GM12892 (cell line): ENCODE data around the gene TAC4. TPM values are rescaled to one million over a fixed set of nuclear protein-coding genes. Genes with fewer than 3 reads are reported as not detected.

Experiments used
- DNase-seq: peaks from one replicate; pipeline ENCODE4 v3.0.0; 2011; ENCODE audit not compliant: insufficient read length
- FAIRE-seq: peaks from 2 replicates; lab custom pipeline; 2011; peaks lifted over from hg19 to GRCh38; lab: Jason Lieb, UNC
- POLR2A ChIP-seq: IDR thresholded peaks from 2 replicates; pipeline ENCODE4 v1.6.1; 2011; ENCODE audit warnings: low read depth, low read length, control low read depth
- POLR2AphosphoS5 ChIP-seq: IDR thresholded peaks from 2 replicates; pipeline ENCODE4 v1.6.1; 2011; ENCODE audit warnings: low read depth, low read length, control low read depth
- TAF1 ChIP-seq: IDR thresholded peaks from 2 replicates; pipeline ENCODE4 v1.6.1; 2011; ENCODE audit warnings: low read depth, mild to moderate bottlenecking, control low read depth, low read length, borderline replicate concordance
- polyA plus RNA-seq: library from polyadenylated mRNA; unstranded; fragments of >200 nt; gene quantifications from one replicate; pipeline ENCODE4 v1.2.1, GENCODE V29; 2012; ENCODE audit warnings: missing spikeins, inconsistent platforms; ENCODE audit not compliant: missing spikeins

The TAC4 gene, protein sequence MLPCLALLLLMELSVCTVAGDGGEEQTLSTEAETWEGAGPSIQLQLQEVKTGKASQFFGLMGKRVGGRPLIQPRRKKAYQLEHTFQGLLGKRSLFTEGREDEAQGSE
- polyA plus RNA-seq: 0.81 TPM

DNA sequence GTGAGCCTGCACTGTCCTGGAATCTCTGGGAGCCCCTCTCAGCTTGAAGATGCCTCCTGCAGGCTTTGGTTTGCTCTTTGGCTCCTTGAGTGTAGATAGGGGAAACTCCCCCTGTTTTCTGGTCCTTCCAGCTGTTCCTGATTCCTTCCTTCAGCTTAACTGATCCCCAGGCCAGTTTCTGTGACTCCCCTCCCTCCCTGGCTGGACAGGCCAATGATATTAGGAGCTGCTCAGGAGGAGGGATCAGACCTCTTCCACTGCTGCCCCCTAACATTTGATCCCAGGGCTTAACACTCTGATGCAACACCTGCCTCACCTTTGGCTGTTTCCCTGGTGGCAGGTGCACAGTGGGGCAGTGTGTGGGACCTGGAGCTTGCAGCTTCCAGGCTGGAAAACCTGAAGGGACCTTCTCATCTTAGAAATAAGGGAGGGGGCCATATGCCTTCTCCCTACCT is at the start of gene TAC4:
Gene TAC4, minus strand, starts transcription at position 51 of the 455 bp plus-strand sequence. CDS start 52 bp downstream, outside the sequence.
- no peak for TF ChIP-seq POLR2AphosphoS5
- no peak for DNase-seq
- FAIRE-seq: no peak

DNA sequence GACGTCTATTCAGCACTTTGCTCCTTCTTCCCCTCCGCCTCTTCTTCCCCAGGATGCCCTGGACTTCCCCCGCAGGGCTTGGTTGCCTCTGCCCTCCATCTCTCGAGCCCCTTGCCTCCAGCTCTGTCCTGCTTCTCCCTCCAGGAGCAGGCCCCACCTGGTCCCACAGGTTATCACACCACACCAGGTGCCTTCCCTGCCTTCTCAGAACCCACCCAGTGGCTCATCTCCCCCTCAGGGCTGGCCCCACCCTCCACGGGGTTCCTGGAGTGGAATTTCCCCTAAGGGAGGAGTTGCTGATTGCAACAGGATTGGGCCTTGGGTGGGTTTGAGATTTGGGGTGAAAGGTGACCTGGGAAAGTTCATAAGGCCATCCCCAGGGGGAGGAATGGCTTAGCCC is 49.0 kb upstream of the TAC4 start:
- FAIRE-seq (no peak), DNase-seq (no peak)
- TF ChIP-seq TAF1 (no peak), POLR2A (no peak), POLR2AphosphoS5 (no peak)

DNA sequence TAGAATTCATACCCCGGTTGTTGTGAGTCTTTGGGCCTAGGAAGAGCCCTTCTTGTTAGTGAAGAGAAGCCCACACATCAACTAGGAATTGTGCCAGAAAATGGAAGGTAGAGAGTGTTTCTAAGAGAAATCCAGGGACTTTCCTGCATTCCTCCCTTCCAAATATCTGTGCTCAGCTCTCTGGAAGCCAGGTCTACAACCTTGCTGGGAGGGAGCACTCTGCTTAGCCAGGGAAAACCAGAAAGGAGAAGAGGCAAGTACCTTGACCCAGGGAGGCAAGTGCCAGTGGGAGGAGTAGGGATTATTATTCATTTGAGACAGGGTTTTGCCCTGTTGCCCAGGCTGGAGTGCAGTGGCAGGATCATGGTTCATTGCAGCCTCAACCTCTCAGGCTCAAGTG is 48.4 kb upstream of the TAC4 start:
- TF ChIP-seq POLR2A: no peak
- no peak for TF ChIP-seq POLR2AphosphoS5
- TF ChIP-seq TAF1: no peak
- DNase-seq: no peak
- no peak for FAIRE-seq

DNA sequence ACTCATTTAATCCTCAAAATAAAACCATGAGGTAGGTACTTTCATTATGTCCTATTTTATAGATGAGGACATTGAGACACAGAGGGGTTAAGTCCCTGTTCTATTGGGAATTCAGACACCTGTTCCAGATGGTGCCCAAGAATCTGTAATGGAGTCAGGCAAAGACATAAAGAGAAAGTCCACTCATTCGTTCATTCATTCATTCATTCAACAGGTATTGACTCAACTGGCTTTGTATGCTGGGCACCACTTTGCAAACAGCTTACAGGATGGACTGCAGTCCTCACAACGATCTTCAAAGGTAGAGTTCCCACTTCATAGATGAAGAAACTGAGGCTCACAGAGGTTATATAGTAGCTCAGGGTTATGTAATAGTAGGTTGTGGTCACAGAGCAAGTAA is 47.9 kb upstream of the TAC4 start:
- DNase-seq: no peak
- no peak for TF ChIP-seq POLR2A
- TF ChIP-seq POLR2AphosphoS5: no peak
- TF ChIP-seq TAF1: no peak
- FAIRE-seq: no peak

DNA sequence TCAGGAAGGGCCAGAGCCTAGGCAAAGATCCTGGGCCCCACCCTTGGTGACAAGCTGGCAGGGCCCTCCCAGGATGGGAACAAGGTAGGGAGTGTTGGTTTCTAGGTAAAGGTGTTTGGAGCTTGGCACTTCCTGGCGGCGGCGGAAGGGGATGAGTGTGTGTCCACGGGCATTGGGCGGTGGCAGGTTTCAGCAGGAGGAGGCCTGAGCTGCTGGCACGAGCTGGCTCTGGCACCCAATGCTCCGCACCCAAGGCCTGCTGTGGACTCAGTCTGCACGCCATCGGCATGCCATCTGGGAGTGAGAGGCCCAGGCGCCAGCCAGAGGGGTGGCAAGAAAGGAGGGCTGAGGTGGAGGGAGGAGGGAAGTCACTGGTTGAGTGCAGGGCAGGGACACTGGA is 46.9 kb upstream of the TAC4 start:
- DNase-seq (no peak), FAIRE-seq (no peak)
- TF ChIP-seq POLR2AphosphoS5 (no peak), POLR2A (no peak), TAF1 (no peak)

DNA sequence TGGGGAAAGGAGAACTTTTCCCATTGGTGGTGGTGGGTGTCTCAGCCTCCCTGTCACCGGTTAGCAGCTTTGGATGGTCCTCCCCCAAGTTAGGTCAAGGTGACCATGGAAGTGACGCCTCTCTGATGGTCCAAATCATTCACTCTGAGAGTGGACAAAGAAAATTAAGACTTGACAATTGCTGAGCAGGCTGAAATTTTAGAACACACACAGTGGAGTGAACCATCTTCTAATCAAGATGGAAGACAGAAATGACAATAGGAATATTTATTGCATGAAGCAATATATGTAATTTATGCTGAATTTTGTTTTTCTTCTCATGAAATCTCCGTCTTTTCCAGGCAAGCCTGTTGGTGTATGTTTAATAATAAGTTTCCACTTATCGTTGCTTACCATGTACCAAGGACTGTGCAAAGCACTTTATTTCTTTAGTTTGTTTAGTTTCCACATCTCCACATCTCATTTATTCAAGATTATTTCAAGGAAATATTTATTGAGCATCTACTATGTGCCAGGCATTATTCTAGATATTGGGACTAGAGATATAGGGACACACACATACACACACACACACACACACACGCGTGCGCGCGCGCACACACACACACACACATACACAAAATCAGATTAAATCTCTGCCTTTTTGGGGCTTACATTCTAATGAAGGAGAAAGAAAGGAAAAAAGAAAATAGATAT is 44.0 kb upstream of the TAC4 start:
- DNase-seq: no peak
- no peak for TF ChIP-seq POLR2AphosphoS5
- FAIRE-seq: no peak

DNA sequence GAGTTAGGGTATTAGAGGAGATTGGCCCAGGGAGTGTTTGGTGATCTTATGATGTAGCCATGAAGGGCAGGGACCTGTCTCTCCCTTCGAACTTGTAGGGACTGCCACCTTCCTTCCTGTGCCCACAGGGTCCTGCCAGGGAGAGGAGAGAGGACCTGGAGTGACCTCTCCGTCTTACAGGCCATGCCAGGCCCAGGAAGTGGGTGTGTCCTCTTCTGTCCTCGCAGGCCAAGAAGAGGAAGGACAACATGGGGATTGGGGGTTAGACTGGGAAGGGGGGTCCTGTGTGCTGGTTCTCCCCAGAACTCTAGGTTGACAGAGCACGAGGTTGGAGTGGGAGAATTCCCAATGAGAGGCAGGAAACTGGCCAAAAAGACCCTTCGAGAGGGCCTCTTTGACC is 43.4 kb upstream of the TAC4 start:
- DNase-seq: no peak
- no peak for TF ChIP-seq TAF1
- TF ChIP-seq POLR2A: no peak
- TF ChIP-seq POLR2AphosphoS5: no peak
- no peak for FAIRE-seq

DNA sequence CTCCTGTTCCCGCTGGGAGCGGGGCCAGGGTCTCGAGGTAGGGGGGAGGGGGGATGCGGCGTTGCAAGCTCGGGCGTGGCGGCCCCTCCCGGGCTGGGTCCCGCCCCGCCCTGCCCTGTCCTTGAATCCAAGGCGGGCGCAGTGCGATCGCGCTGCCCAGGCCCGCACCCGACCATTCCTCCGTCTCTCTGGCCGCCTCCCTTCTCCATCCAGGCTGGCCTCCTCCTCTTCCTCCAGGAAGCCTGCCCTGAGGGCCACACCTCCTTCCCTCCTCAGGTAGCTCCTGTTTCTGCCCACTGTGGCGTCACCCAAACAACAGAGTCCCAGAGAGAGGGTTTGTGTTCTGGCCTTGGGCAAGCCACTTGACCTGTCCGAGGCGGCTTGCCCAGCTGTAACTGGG is 43.0 kb upstream of the TAC4 start:
- no peak for TF ChIP-seq POLR2AphosphoS5
- no peak for TF ChIP-seq POLR2A
- no peak for TF ChIP-seq TAF1
- DNase-seq (no peak), FAIRE-seq (no peak)

DNA sequence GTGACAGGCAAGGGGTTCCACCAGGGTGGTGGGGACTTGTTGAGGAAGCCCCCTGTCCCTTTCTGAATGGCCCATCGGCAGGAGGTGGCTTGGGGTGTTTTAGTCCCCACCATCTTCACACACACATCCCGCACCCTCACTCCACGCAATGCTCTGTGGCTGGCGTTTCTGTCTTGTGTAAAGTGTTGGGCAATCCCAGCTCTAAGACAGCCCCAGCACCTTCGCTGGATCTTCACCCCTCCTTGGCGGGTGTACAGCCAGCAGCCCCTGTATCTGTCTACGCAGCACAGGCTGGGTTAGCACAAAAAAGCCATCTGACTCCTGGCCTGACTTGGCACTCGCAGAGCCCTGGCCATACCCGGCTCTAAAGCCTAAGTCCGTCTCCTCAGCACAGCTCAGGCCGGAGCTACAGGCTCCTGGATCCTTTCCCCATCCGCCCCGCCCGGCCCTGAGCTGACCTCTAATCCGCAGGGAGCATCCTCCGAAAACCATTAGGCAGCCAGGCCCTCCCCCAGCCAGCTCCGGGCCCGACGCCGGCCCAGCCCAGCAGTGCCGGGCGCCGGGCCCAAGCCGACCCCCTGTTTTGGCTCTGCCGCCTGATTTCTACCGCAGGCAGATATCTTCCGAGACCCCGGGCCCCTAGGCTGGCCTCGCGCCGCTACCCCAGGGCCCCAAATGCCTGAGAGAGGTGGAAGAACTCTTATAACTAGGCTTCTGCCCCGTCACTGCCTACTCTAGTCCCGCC is 42.4 kb upstream of the TAC4 start:
- DNase-seq: no peak
- no peak for FAIRE-seq
- TF ChIP-seq POLR2A: no peak
- no peak for TF ChIP-seq TAF1
- TF ChIP-seq POLR2AphosphoS5: no peak

DNA sequence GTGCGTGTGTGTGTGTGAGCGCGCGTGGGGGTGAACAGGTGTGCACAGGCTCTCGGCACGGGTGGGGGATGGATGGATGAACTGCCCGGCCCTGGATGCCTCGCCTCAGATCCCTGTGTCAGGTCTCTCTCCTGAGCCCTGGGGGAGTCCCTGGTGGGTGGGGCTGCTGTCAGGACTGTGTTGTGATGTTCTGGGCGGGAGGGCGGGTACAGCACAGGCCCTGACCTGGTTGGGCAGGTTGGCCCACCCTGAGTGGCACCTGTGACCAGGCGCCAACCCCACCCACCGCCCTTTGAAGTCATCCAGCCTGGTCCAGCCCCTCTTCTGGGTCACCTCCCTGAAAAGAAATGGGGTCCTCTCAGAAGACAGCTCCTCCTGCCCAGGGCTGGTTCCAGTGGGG is 41.6 kb upstream of the TAC4 start:
- FAIRE-seq (no peak), DNase-seq (no peak)
- no peak for TF ChIP-seq POLR2AphosphoS5
- no peak for TF ChIP-seq TAF1
- TF ChIP-seq POLR2A: no peak

DNA sequence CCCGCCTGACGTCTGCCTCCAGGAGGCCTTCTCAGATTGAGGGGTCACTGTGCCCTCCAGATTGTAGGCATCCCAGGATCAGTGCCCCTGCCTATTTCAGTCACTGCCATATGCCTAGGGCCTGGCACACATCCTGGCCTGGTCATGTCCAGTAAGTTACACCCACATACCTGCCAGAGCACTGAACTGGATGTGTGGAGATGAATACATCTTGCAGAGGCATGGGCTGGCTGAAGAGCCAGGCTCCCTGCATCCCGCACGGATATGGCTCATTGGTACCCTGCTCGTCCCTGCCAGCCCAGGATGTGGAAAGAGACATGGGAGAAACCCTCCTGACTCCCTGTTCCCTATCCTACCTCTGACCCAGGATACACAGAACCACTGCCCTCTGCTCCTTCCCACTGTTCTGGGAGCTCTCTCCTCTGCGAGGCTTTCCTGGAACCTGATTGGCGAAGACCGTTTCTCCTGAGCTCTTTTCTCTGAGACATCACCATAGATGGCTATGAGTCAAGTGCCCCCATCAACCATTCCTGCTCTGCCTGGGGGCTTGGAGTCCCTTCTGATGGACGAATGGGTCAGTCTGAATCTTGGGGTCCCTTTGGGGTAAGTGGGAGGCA is 40.0 kb upstream of the TAC4 start:
- no peak for TF ChIP-seq POLR2AphosphoS5
- TF ChIP-seq POLR2A: no peak
- no peak for TF ChIP-seq TAF1
- DNase-seq: no peak
- no peak for FAIRE-seq

DNA sequence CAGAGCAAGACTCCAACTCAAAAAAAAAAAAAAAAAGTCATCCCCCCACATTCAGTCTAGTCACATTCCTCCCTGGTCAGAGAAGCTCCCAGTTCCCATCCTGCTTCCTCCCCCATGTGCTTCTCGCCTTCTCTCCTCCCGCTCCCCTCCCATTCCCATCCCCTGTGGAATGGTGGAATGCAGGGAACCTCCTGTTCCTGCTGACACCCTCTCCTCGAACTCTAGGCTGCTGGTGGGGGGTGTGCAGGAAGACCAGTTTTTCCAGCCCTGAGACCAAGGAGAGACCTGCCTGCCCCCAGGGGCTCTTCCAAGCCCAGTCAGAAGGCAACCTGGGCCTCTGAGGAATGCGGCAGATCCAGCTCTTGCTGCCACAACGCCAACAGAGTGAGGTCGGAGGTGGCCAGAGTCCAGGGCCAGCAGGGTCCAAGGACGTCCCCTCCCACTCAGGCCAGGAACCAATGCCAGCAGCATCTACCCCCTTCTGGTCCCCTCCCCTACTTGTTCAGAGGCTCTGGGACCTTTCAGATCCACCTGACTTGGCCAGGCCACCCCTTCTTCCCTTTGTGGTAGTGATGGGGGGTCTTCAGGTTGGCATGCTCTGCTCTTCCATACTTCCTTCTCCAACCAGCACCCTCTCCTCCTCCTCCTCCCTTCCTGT is 39.3 kb upstream of the TAC4 start:
- TF ChIP-seq POLR2AphosphoS5 (no peak), POLR2A (no peak), TAF1 (no peak)
- no peak for DNase-seq
- no peak for FAIRE-seq
